Activated CD4-positive, alpha-beta memory T cell treated with anti-CD3 and anti-CD28 coated beads for 36 hours (primary cell): Measurements from ENCODE around the gene SPATA21. TPM values are rescaled to one million over a fixed set of nuclear protein-coding genes. Genes with fewer than 3 reads are reported as not detected.

ENCODE experiments used
- CTCF ChIA-PET: fragments of 350-600 bp; sonication (Branson Sonifier 250); formaldehyde crosslinking; loops from one replicate; lab custom pipeline; 2021; ENCODE audit warnings: antibody characterized with exemption, inconsistent platforms; lab: Charles Lee
- POLR2A ChIA-PET: fragments of 350-600 bp; sonication (Branson Sonifier 250); formaldehyde crosslinking; loops from one replicate; lab custom pipeline; 2021; ENCODE audit warnings: antibody characterized with exemption; lab: Charles Lee
- DNase-seq: peaks from one replicate; pipeline ENCODE4 v3.0.0-alpha.2; 2020
- H3K27ac Mint-ChIP-seq: one replicate; pipeline ENCODE4 v1.8.0; 2021; ENCODE audit warnings: mixed read lengths
- H3K27me3 Mint-ChIP-seq: one replicate; pipeline ENCODE4 v1.8.0; 2021; ENCODE audit warnings: mixed read lengths
- H3K36me3 Mint-ChIP-seq: one replicate; pipeline ENCODE4 v1.8.0; 2021; ENCODE audit warnings: mixed read lengths
- H3K4me1 Mint-ChIP-seq: one replicate; pipeline ENCODE4 v1.8.0; 2021; ENCODE audit warnings: low read depth, mixed read lengths
- H3K4me3 Mint-ChIP-seq: one replicate; pipeline ENCODE4 v1.8.0; 2021; ENCODE audit warnings: mild to moderate bottlenecking, mixed read lengths
- H3K9me3 Mint-ChIP-seq: one replicate; pipeline ENCODE4 v1.8.0; 2021; ENCODE audit warnings: mixed read lengths
- intact Hi-C: fragments of 100-400 bp; cut with micrococcal nuclease; formaldehyde crosslinking; loops from one replicate; pipeline ENCODE4 v1.15.1; 2023
- total RNA-seq, 2 experiments: library from RNA; stranded (reverse); gene quantifications; one replicate each; pipeline ENCODE4 v1.2.3, GENCODE V29; 2021

SPATA21 gene
- total RNA-seq, 2 experiments from 2014 or later = not detected

DNA sequence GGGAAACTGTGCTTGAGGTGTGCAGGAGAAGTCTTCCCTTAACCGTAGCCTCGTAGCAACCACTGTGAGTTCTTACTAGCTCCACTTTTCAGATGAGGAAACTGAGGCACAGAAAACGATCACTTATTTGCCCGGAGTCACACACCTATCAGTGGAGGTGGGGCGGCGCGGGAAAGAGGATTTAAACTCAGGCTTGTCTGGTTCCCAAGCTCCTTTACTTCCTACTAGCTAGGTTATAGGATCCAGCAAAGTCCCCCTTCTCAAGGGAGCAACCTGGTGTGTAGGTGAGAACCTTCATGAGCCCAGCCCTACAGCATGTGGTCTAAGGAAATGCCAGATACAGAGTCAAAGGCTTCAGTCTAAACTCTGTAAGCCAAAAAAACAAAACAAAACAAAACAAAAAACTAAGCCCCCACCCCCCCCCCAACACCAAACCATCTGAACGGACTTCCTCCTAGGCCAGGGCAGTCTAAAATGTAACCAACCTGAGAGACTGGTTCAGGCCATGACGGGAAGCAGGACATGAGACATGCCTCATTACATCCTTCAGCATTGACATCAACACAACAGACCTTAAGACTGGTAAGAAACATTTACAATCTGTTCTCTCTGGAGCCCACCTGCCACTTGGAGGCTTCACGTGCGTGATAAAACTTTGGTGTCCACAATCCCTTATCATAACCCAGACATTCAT is 84.2 kb downstream of the SPATA21 start:
- Mint-ChIP-seq H3K27ac (peak overlapping the region; percentile 91), H3K36me3 (peaks cover 3% of the 10 kb centered on the region), H3K4me3 (peak overlapping the region; percentile 88), H3K4me1 (peaks cover 26% of the 10 kb centered on the region), H3K9me3 (no peaks in the 10 kb centered on the region), H3K27me3 (no peaks in the 10 kb centered on the region)
- intact Hi-C loops = loop anchor here (1.0 to 5.0 kb wide), 2 partner anchors 14 to 89 kb away; partner anchors contain the start of genes NECAP2 and SZRD1
- peak; percentile 13 for DNase-seq
- ChIA-PET POLR2A (interaction anchor here (1.0 to 3.4 kb wide), 5 partner anchors 10 to 117 kb away, joined by 4 to 22 read pairs (median 5); partner anchors contain the start of genes CPLANE2, NECAP2 and SZRD1), CTCF (interaction anchor here (1.0 to 3.6 kb wide), 5 partner anchors 8 to 87 kb away, joined by 3 to 79 read pairs (median 4); partner anchors contain the start of genes NECAP2 and SZRD1)

DNA sequence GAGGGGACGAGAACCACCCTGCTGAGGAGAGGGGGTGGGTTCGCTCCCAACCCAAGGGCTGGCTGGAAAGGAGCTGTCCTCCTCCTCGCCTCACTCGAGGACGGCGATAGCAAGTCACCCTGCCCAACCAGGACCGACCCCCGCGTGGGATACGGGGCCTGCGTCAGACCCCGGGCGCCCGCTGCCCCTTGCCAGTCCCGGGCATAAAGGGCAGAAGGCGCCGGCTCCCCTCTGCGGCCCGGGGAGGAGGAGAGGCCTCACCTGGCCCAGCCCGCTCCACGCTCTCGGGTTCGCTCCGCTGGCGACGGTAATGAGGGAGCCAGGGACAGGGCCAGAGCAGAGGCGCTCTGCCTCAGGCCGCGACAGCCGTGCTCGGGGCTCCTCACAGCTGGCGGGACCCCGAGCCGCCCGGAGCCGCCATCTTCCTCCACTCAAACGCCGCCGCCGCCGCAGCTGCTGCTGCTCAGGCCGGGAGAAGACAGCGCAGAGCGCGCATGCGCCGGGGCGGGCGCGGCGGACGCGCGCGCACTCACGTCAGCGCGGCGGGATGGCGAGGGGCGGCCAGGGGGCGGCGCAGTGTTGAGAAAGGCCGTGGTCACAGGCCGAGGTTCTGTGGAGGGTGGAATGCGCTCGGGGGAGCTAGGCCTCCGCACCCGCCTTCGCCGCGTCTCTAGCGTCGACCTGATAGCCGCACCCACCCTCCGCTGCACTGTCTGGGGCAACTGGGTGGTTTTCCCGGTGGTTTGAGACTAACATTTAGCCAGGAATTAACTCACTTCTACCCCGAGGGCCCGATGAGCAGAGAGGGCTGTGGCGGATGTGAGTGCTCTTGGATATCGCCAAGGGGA is 85.0 kb downstream of the SPATA21 start, which contains the start of gene FBXO42:
TSS of gene FBXO42 (minus strand) at position 487 of the 848 bp plus-strand sequence. CDS start 37,062 bp downstream, outside the sequence.
- peaks cover 27% of the 10 kb centered on the region for H3K4me1 Mint-ChIP-seq
- intact Hi-C loops = loop anchor here (1.0 to 5.0 kb wide), 2 partner anchors 15 to 90 kb away; partner anchors contain the start of genes NECAP2 and SZRD1
- peak within 1 kb of the TSS; percentile 88 for H3K4me3 Mint-ChIP-seq
- ChIA-PET CTCF (interaction anchor here (0.7 to 3.6 kb wide), 7 partner anchors 9 to 614 kb away, joined by 3 to 79 read pairs (median 4); partner anchors contain the start of genes NECAP2 and SZRD1), POLR2A (interaction anchor here (0.6 to 3.4 kb wide), 7 partner anchors 11 to 145 kb away, joined by 3 to 22 read pairs (median 4); partner anchors contain the start of genes CPLANE2, NECAP2 and SZRD1)
- peaks cover 3% of the 10 kb centered on the region for H3K36me3 Mint-ChIP-seq
- H3K9me3 Mint-ChIP-seq = no peaks in the 10 kb centered on the region
- DNase-seq = peak; percentile 95
- H3K27me3 Mint-ChIP-seq = no peaks in the 10 kb centered on the region
- H3K27ac Mint-ChIP-seq = peak within 1 kb of the TSS; percentile 91

DNA sequence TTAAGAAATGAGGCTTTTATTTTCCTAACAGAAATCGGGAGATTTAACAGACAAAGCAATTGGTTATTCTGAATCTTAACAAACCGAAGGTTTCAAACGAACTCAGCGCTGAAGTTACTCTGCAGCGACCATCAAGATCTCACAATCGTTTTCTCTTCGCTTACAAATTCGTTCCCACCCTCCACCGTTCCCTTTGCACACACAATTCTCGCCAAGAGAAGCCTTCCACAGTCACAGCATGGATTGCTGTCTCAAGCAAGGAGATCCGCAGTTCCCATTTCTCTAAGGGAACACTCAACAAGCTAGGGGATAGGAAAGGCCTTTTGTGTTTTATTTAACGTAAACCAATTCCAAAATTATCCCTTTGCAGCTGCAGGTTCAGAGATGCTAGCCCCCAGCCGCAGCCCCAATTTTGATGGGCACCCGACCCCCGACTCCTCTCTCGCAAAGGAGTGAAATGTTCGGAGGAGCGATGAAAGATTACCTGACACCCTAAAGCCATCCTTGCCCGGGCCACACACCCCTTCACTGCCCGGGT is 85.7 kb downstream of the SPATA21 start:
- ChIA-PET POLR2A (interaction anchor here (0.6 to 3.4 kb wide), 7 partner anchors 12 to 145 kb away, joined by 3 to 22 read pairs (median 4); partner anchors contain the start of genes CPLANE2, NECAP2 and SZRD1), CTCF (interaction anchor here (0.7 to 3.6 kb wide), 7 partner anchors 10 to 613 kb away, joined by 3 to 79 read pairs (median 4); partner anchors contain the start of genes NECAP2 and SZRD1)
- Mint-ChIP-seq H3K36me3 (peaks cover 3% of the 10 kb centered on the region), H3K27me3 (no peaks in the 10 kb centered on the region), H3K27ac (peak overlapping the region; percentile 79), H3K4me1 (peaks cover 27% of the 10 kb centered on the region), H3K4me3 (peak overlapping the region; percentile 88), H3K9me3 (no peaks in the 10 kb centered on the region)
- intact Hi-C loops = loop anchor here (5.0 kb wide), 1 partner anchor 91 kb away; the partner anchor contains the start of gene NECAP2
- no peak for DNase-seq

DNA sequence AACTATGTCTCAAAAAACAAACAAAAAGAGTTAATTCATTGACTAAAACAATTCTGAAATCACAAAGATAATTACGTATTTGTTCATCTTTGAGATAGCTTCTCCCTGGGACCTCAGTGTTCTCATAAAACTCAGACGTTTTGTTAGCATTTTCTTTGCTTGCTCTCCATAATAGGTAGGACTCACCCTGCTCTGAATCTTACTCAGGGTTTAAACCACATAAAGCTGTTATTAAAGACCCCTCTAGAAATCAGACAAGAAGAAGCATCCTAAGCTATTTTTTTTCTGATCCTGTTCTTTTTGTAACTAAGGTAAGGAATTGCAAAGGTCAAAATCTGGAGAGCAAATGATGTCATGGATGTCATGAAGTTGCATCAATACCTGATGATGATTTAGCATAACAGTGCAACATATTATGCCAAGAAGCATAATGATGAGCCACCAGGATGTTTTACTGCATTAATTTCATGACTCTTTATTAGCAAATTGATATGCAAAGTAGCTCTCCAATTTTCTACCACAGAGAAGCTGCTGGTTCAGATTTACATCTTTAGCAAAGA is 87.3 kb downstream of the SPATA21 start:
- ChIA-PET CTCF (interaction anchor here (0.7 to 2.6 kb wide), 3 partner anchors 13 to 15 kb away, joined by 4 to 10 read pairs (median 4); no protein-coding TSS in a partner anchor), POLR2A (no interaction called here)
- no peak for DNase-seq
- Mint-ChIP-seq H3K27ac (no peak overlapping the region), H3K9me3 (no peaks in the 10 kb centered on the region), H3K4me1 (peaks cover 30% of the 10 kb centered on the region), H3K4me3 (no peak overlapping the region), H3K36me3 (peaks cover 3% of the 10 kb centered on the region), H3K27me3 (no peaks in the 10 kb centered on the region)
- intact Hi-C loops = loop anchor here (5.0 kb wide), 1 partner anchor 92 kb away; the partner anchor contains the start of gene NECAP2

Other genes starting within 250 kb of the SPATA21 start
- 1 to 10 TPM; 7.0 to 7.1 TPM for gene ARHGEF19, start 224.8 kb downstream of the SPATA21 start, total RNA-seq
- gene CPLANE2, start 200.2 kb downstream of the SPATA21 start, total RNA-seq = 1 to 10 TPM; 3.9 to 5.0 TPM
- 10 to 100 TPM; 12.0 to 13.6 TPM for gene FBXO42, start 84.9 kb downstream of the SPATA21 start, total RNA-seq
- 100 to 1,000 TPM; 185 to 191 TPM for gene SZRD1, start 70.2 kb downstream of the SPATA21 start, total RNA-seq
- gene NECAP2, start 3.3 kb upstream of the SPATA21 start, total RNA-seq = 10 to 100 TPM; 76.4 to 82.0 TPM
- 1,000 to 10,000 TPM; 1,390 to 1,409 TPM for gene RNU1-1, start 76.9 kb upstream of the SPATA21 start, total RNA-seq
- 1 to 10 TPM; 1.9 to 2.4 TPM for gene NBPF1, start 176.1 kb upstream of the SPATA21 start, total RNA-seq
- 1,000 to 10,000 TPM; 1,390 to 1,409 TPM for gene RNU1-3, start 229.5 kb upstream of the SPATA21 start, total RNA-seq